ENCODE data around the gene NEXN.
"Not testable (repeated sequence)": the region's sequence is repeated elsewhere in the genome, so short reads cannot be mapped to it uniquely, and the experiment has no call there.

Gene NEXN

DNA sequence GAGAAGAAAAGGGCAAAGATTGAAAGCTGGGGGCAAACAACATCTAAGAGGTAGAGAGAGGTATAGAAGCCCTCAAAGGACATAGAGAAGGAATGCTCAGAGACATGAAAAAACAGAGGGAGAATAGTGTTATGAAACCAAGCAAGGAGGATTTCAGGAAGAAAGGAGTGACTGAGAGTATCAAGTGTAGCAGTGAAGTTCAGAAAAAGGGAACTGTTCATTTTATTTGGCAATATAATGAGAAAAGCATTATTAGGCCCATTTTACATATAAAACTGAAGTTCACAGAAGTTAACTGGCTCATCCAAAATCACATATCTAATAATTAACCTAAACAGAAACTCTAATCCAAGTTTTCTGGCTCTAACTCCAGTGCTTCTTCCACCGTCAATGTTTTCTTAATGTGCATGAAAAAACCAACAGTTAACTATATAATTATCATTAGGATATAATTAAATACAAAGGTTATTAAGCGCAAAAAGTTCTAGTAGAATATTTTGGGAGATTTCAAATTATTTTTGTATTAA is 17.7 kb downstream of the NEXN start:
- no peak for DNase-seq

DNA sequence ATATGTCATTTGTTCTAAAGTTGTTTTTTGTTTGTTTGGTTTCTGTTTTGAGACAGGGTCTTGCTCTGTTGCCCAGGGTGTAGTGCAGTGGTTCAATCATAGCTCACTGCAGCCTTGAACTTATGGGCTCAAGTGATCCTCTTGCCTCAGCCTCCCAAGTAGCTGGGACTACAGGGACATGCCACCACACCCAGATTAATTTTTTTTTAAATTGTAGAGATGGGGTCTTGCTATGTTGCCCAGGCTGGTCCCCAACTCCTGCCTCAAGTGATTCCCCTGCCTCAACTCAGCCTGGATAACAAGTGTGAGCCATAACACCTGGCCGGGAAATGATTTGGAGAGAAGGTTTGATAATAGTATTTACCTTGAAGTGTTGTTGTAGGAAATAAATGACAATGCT is 18.2 kb downstream of the NEXN start:
- DNase-seq = no peak

DNA sequence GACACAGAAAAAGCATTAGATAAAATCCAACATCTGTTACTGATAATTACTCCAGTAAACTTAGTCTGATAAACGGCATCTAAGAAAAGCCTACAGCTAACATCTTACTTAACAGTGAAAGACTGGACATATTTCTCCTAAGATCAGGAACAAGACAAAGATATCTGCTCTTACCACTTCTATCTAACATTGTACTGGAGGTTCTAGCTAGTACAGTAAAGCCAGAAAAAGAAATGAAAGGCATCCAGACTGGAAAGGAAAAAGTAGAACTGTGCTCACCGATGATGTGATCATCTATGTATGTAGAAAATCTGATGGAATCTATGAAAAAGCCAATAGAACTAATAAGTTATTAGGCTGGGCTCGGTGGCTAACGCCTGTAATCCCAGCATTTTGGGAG is 21.7 kb downstream of the NEXN start:
- DNase-seq = no peak

DNA sequence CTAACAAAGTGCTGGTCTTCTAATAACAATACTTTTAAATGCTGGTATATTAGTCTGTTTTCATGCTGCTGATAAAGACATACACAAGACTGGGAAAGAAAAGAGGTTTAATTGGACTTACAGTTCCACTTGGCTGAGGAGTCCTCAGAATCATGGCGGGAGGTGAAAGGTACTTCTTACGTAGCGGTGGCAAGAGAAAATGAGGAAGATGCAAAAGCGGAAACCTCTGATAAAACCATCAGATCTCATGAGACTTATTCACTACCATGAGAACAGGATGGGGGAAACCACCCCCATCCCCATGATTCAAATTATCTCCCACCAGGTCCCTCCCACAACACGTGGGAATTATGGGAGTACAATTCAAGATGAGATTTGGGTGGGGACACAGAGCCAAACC is 30.5 kb downstream of the NEXN start:
- not testable (repeated sequence) for DNase-seq

DNA sequence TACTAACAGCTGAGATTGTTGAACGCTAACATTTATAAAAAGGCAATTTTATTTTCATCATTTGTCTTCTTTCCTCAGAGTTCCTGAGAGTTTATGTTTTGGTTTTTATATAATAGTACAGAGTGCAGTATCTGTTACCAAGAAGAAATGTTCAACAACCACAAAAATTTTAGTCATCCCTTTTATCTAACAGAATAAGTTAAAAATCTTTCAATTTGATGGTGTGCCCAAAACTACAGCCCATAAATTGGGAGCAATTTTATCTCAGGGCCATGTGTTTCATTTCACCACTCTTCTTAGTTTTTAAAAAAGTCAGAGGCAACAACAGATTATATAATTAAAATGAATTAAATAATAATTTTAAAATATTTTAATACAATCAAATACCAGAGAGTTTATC is 37.1 kb downstream of the NEXN start:
- no peak for DNase-seq

DNA sequence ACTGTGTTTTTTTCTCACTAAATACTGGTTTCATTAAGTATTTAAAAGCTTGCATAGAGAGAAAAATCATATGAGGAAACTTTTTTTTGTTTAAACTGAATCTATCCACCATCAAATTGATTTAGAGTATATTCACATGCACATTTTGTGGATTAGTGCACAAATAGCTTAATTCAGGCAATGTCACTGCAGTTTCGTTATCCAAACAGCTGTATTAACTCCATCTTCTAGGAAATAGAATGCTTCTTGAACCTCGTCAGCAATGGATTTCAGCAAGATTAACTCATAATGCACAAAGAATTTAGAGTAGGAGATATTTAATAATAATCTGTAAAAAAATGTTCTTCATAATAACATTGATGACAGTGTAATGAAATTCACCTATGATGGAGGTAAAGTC is 37.5 kb downstream of the NEXN start:
- DNase-seq = no peak

DNA sequence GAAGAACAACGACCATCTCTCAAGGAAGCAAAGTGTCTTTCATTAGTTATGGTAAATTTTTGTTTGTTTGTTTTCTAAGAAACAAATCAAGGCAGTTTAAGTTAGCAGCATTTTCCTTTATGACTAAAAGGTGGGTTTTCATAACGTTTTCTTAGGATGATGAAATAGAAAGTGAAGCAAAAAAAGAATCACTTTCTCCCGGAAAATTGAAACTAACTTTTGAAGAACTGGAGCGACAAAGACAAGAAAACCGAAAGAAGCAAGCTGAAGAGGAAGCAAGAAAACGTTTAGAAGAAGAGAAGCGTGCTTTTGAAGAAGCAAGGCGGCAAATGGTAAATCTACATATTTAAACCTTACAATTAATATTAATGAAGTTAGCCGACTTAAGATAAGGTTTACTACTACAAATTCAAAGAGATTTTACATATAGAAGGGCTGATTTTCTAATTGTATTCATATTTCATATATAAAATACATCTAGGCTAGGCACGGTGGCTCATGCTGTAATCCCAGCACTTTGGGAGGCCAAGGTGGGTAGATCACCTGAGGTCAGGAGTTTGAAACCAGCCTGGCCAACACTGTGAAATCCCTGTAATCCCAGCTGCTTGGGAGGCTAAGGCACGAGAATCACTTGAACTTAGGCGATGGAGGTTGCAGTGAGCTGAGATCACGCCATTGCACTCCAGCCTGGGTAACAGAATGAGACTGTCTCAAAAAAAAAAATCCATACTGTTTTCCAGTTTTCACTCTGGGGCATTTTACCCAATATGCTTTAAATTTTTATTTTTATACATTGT is 38.3 kb downstream of the NEXN start:
- DNase-seq = no peak

DNA sequence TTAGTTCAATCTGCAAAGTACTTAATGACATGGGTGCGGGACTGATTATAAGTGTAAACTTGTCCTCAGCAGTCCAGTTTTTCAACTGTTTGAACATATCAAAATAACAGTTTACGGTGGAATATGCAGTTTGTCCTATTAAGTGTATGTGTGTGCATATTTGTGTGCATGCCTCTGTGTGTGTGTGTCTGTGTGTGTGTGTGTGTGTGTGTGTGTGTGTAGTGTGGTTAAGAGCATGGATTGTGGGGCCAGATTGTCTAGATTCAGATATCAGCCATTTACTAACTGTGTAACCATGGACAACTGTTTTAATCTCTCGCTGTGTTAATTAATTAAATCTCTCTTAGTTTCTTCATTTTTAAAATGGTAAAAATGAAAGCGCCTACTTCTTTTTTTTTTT is 39.0 kb downstream of the NEXN start:
- DNase-seq = no peak

DNA sequence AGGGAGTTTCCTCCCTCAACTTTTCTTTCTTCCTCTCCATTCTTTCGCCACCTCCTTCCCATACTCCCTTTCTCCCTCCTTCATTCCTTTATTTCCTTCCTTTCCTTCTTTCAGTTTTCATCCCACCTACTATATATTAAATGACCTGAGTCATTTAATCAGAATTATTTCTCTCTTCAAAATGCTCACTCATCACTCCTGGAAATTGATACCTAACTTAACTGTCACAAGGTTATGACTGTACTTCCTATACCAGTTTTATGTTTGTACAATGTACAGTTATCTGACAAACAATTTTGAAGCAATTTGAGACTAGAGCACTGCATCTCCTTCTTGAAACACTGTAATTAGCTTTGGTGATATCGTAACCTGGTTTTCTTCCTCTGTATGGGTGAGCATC is 41.4 kb downstream of the NEXN start:
- DNase-seq = no peak

DNA sequence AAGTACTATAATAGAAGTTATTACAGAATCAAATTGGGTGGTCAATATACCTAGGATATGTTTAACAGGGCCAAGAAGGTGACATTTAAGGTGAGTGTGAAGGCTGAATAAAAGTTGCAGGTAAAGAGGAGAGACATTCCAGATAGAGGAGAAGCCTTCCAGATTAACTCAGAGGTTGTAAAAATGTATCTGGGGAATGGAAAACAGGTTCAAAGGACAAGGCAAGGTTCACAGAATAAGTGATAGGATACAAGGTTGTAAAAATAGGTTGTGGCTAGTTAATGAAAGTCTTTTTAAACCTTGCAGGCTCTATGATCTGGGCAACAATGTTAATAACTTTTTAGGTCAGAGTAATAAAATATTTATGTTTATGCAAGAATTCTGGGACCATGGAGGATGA is 50.2 kb downstream of the NEXN start:
- no peak for DNase-seq

DNA sequence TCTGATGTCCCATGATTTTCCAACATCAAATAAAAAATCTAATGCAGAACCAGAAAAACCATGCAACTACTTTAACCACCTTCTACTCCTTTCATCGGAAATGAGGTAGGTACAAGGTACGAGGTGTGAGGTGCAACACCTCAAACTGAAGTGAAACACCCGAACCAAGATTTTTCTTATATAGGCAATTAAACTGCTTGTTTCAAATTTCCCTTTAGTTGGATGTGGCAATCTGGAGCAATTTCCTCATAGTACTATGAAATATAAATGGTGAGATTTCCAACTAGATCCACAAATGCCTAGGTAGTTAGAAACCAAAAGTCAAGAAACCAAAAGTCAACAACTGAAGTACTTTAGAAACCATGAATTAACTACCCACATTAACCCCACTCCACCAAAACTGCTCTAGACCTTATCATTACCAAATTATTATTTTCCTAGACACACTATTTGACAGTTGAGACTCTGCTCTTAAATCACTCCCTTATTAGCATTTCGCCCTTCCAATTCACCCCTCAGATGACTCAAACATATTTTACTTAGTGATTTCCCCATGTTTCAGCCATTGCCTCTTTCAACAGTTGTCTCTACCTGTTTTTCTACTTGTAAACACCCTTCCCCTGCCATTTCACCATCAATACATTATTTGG is 52.6 kb downstream of the NEXN start:
- DNase-seq = no peak

DNA sequence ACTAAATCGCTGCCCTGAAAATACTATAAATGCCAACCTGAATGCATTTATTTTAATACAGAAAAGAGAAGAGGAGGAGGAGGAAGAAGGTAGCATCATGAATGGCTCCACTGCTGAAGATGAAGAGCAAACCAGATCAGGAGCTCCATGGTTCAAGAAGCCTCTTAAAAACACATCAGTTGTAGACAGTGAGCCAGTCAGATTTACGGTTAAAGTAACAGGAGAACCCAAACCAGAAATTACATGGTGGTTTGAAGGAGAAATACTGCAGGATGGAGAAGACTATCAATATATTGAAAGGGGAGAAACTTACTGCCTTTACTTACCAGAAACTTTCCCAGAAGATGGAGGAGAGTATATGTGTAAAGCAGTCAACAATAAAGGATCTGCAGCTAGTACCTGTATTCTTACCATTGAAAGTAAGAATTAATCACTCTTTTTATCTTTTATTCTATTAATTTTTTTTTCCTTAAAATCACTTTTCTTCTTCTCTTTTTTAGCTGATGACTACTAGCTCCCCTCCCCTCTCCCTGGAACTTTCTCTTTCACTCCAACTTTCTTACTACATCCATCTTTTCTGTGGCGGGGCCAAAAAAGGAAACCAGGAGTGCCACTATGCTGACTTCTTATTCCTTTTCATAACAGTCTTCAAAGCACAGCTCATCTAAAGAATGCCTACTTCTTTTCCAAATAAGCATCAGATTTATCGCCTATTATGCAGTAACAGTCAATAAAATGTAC is 54.1 kb downstream of the NEXN start:
- no peak for DNase-seq

DNA sequence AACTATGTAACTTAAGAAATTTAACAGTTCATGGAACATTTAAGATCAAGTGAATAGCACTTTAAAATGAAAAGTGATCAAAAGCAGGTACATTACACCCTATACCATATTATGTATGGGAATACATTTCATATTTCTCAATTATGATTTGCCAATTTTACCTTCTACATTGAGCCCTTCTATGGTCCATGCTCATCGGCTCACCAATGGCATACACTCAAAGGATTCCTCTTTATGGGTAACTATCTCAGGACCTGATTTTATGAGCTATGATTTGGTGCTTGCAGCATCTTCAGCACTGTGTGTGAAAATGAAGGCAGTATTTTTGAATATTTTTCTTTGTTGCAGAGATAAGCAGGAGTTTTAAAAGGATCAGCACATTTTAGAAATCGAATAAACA is 56.9 kb downstream of the NEXN start:
- no peak for DNase-seq

DNA sequence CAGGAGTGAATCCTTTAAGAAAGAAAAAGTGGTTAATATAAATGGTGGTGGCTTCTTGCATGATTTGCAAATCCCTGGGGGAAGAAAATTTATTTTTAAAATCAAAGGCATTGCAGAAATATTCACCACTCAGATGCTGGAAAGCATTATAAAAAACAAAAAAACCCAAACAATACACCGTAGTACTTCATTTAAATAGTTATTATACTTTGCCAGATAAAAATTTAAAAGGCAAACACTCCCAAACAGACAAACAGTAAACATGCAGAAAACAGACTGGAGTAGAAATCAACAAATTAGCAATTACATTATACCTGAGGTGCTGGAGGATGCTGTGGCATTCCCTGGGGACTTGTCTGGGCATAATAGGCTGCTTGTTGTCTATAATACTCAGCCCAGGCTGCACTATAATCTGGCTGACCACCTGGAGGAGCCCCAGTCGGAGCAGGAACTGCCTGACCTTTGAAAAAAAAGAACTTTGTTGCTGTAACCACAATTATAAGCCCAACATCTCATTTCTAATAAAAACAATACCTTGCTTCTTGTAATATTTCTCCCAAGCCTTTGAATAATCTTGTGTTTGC is 60.5 kb downstream of the NEXN start:
- DNase-seq = no peak

DNA sequence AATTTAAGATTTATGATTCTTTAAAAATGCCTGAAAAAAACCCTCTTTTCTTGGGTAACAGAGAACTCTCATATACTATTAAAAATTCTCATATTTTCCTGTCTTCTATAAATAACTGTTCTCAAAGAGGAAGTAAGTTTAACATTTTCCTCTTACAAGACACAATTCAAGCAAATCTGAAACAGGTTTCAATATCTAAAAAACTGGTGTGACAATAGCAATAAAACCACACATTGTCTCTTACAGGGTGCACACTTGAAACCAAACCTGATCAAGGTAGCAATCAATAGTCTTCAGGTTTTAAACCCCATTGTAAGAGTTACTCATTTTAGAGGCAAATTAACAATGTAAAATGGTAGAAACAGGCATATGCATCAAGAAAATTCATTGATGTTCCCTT is 62.4 kb downstream of the NEXN start:
- no peak for DNase-seq

DNA sequence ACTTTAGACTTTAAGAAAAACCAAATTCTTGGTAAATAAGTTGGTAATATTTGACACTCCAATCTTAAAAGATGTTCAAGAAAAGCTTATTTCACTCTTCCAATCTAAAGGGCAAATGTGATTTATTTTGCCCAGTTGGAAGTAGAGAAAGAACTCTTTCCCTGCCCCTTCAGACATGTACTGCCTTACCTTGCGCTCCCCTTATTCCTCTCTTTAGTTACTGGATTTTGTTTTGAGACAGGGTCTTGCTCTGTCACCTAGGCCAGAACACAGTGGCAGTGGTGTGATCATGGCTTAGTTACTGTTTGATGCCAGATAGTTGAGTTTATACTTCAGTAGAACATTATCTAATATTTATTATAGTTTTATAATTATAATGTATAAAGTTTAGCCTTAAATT is 62.9 kb downstream of the NEXN start:
- no peak for DNase-seq

DNA sequence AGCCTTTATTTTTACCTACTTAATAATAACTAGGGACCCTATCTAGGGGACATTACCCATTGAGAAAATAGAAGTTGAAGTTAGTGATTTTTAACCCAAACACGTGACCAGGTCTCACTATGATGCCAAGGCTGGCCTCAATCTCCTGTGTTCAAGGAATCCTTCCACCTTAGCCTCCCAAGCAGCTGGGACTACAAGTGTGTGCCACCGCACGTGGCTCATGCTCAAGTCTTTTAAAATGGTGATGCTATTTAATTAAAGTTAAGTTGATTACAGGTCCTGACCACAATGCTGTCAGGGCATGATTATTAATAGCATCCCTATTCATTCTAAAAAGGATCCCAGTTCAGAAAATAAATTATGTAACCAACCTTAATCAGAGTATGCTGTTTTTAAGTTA is 65.5 kb downstream of the NEXN start:
- no peak for DNase-seq

DNA sequence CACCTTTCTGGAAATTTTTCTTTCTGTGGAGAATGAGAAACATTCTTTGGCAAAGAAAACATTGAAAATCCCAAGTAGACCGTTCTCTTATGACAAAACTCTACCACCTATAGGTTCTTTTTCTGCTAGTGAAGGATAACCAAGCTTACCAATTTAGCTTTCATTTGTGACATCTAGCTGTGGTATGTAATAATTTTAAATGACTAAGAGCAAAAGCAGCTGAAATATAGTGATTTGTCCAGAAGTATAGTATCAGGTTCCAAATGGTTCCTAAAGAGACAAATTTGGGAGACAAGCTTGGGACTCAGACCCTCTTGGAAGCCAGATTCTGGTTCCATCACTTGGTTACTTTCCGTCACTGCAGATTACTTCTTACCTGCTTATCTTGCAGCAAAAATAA is 66.1 kb downstream of the NEXN start:
- no peak for DNase-seq

DNA sequence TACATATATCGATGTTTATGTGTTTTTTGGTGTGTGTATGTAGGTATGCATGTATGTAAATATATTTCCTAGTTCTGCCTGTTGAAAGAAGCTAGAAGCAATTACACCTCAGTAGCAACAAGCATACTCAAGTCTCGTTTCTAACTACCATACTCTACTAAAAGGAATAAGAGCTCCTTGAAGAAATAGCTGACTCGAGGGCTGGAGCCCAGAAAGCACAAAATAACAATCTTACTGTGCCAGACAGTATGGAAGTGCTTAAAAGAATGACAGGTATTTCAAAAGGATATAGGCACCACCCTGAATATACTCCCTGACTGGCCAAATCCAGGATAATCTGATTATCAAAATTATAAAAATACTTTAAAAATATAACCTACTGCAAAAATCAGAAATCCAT is 67.3 kb downstream of the NEXN start:
- DNase-seq = no peak

DNA sequence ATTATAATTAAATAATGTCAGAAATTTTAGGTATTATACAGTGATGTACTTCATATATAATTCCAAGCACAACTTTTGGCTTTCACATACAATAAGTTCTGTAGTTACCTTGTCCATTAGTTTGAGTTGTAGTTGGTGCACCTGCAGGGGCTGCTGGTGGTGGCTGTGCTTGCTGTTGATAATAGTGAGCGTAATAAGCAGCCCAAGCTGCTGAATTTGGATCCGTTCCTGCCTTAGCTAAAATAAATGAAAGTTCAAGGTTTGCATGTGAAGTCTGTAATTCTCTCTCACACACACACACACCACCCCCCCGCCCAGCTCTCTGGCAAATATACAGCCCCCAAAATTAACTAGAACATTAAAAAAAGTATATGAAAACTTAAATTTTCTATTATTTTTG is 68.0 kb downstream of the NEXN start:
- no peak for DNase-seq

DNA sequence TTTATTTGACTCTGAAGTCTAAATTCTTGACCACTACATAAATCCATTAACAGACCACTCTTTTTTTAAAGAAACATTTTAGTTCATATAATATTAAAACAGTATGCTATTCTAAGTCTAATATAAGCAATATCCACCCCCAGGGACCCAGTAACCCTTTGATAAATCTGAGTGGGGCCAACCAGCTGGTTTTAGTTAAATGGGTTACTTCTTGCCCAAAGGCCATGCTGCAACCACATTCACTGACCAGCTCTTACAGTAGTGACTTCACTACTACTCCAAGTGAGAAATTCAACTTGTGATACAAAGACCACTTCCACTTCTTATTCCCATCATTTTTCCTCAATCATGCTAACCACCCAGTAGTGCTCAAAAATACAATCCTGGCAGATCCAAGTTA is 70.0 kb downstream of the NEXN start:
- DNase-seq = no peak

DNA sequence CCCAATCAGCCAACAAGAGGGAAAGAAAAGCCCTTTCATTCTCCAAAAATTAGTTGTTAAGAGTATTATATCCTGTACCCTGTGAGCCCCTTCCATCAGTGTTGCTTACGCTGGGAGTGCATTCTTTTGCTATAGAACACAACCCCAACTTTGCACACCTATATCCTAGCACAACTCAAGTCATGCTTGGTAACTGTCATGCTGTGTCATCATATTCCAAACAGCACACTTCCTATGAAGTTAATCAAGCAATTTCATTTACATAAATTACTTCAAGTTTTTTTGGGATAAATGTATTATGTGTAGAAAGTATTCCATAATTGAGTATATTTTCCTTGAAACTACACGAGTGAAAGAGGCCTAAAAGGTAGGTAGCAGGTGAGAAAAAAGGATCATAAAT is 70.4 kb downstream of the NEXN start:
- no peak for DNase-seq

DNA sequence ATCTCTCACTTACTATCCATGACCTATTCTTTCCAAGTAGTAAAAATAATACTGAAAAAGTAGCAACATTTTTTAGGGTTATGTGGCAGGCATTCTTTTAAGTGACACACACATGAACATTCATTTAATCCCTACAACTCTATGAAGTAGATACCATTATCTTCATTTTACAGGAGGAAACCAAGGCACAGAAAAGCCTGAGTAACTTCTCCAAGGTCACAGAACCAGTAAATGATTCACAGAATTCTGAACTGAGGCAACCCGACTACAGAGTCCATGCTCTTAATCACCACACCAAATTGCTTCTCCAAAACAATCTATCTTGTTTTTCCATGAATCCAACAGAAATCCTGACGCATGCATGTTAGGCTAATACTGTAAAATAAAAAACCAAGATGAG is 73.0 kb downstream of the NEXN start:
- no peak for DNase-seq

DNA sequence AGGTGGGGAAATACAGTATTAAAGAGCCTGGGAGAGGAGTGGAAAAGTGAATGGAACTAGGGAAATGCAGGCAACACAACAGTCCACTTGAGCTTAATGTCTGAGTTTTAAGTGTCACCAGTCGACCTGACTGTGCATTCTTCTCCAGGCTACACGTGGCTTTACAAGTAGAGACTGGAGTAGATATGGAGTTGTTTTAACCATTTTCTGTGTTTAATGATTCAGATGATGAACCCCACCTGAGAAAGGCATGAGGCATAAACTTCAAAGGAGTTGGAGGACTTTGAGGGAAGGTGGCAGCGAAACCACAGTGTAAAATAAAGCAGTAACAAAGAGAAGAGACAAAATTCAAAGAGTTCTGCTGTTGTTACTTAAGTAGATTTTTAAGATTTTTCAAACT is 77.9 kb downstream of the NEXN start:
- DNase-seq = no peak
